Neural progenitor cell (in vitro differentiated cells): ENCODE measurements around the gene NDUFAF8.

Experiments used
- CTCF ChIP-seq: fragments of 200-600 bp; sonication (generic); IDR thresholded peaks from 2 replicates; pipeline ENCODE4 v1.5.1; 2017; ENCODE audit warnings: antibody characterized with exemption, mild to moderate bottlenecking
- EZH2 ChIP-seq: fragments of 200-600 bp; sonication (generic); IDR thresholded peaks from 2 replicates; pipeline ENCODE4 v1.6.1; 2017; ENCODE audit warnings: antibody characterized with exemption, mild to moderate bottlenecking, moderate library complexity
- EZH2phosphoT487 ChIP-seq: fragments of 200-600 bp; sonication (generic); IDR thresholded peaks from 2 replicates; pipeline ENCODE4 v1.6.1; 2017; ENCODE audit warnings: antibody characterized with exemption

GRCh38 chr17:81197831-81198490 lies 41.2 kb upstream of the NDUFAF8 start:
- TF ChIP-seq CTCF: no peak
- TF ChIP-seq EZH2: no peak
- TF ChIP-seq EZH2phosphoT487: no peak
